CD4-positive, alpha-beta T cell treated with Interleukin-1 beta for 1 hour (primary cell): ENCODE data around the gene CEP104.
A peak's percentile ranks its signal among the peaks of the same experiment; 100 is the strongest.

Experiments
- DNase-seq, 2 donors: peaks; one replicate each; pipeline ENCODE4 v3.0.0-alpha.2; 2020 to 2022

The CEP104 gene

GRCh38 chr1:3795453-3796214 is 61.4 kb downstream of the CEP104 start:
- DNase-seq: no peak

- DNase-seq: no peak
Observed at GRCh38 chr1:3790952-3791351, 66.1 kb downstream of the CEP104 start.

GRCh38 chr1:3790500-3790923 is 66.5 kb downstream of the CEP104 start:
- DNase-seq: no peak

- no peak for DNase-seq
Observed at GRCh38 chr1:3789421-3790300, 67.3 kb downstream of the CEP104 start.

GRCh38 chr1:3788756-3789420 is 68.1 kb downstream of the CEP104 start:
- DNase-seq: no peak

- DNase-seq: no peak
Observed at GRCh38 chr1:3787745-3788605, 69.0 kb downstream of the CEP104 start.

- peak in 1 of 2 donors; percentile 20 for DNase-seq
Observed at GRCh38 chr1:3787349-3787715, 69.7 kb downstream of the CEP104 start.

GRCh38 chr1:3786468-3787348 is 70.3 kb downstream of the CEP104 start:
- no peak for DNase-seq

- no peak for DNase-seq
Observed at GRCh38 chr1:3785456-3786157, 71.4 kb downstream of the CEP104 start.

- no peak for DNase-seq
Observed at GRCh38 chr1:3785045-3785444, 72.0 kb downstream of the CEP104 start.

GRCh38 chr1:3783651-3784474 is 73.1 kb downstream of the CEP104 start:
- DNase-seq: no peak

GRCh38 chr1:3780901-3781300 is 76.1 kb downstream of the CEP104 start:
- DNase-seq: no peak

GRCh38 chr1:3779912-3780416 is 77.0 kb downstream of the CEP104 start:
- DNase-seq: no peak

GRCh38 chr1:3779265-3779911 is 77.6 kb downstream of the CEP104 start:
- no peak for DNase-seq

- no peak for DNase-seq
Observed at GRCh38 chr1:3778590-3779264, 78.3 kb downstream of the CEP104 start.

GRCh38 chr1:3777647-3778589 is 79.1 kb downstream of the CEP104 start:
- DNase-seq: no peak

- DNase-seq: no peak
Observed at GRCh38 chr1:3777078-3777547, 79.9 kb downstream of the CEP104 start.
